GM21723 (cell line): ENCODE measurements around the gene PLEKHG5.

Experiments used
- ATAC-seq: cut with Tn5 transposase; IDR thresholded peaks from one replicate; pipeline ENCODE4 v1.9.1; 2021; ENCODE audit warnings: mild to moderate bottlenecking, moderate library complexity; ENCODE audit not compliant: unreplicated experiment

The PLEKHG5 gene

DNA sequence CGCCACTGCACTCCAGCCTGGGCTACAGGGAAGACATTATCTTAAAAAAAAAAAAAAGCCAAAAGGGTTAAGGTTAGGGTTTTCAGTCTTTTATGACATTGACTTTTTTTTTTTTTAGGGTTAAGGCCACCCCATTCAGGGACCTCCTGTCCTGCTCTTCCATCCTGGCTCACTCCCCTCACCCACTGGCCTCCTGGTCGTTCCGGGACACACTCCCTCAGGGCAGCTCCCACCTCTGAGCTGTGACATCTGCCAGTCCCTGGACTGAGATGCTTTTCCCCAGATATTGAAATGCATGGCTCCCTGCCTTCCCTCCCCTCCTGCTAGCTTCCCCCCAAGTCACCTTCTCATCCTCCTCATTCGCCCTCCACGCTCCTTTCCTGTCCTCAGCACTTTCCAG, 9.6 kb downstream of the PLEKHG5 start:
- no peak for ATAC-seq

DNA sequence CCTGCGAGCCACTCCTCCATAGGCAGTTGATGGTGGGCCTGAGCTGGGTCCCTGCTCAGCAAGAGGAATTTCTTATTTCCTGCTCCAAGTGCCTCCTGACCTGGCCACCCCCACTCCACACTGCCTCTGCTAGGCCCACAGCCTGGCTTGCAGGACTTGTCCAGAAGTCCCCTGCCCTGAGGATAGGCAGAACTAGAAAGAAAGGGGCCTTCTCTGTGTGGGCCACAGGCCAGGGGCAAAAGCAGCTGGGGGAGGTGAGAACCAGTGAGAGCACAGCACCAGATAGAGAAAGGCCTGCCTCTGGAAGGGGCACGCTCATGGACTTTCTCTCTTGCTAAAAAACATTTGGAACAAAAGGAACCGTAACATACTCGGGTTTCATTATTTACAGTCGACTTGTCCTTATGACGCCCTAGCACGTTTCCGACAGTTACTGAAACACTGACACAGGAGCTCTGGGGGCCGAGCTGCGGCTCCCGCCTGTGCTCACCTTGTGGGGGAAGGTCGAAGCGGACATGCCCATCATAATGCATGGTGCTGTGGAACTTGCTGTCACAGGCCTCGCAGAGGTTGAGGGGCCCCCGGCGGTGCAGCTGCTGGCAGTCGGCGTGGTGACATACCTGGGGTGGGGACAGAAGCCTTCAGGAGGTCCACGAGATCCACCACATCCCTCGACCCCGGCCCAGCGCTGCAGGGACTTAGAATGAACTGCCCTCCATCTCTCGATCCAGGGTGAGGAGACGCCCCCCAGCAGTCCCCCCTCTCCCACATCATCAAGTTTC, 14.2 kb downstream of the PLEKHG5 start:
- ATAC-seq: no peak

DNA sequence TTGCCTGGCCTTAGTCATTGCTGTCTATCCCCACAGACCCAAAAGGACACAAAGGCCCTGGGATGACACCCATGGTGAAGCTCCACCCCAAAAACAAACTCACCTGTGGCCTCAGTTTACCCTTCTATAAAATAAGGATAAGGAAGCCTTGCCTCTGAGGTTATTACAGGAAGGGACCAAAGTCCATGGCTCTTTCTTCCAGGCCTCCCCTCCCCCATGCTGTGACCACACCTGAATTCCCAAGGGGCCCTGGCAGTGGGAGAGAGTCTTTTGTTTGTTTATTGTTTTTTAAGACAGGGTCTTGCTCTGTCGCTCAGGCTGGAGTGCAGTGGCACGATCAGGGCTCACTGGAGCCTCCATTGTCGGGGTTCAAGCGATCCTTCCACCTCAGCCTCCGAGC, 15.0 kb downstream of the PLEKHG5 start:
- no peak for ATAC-seq

DNA sequence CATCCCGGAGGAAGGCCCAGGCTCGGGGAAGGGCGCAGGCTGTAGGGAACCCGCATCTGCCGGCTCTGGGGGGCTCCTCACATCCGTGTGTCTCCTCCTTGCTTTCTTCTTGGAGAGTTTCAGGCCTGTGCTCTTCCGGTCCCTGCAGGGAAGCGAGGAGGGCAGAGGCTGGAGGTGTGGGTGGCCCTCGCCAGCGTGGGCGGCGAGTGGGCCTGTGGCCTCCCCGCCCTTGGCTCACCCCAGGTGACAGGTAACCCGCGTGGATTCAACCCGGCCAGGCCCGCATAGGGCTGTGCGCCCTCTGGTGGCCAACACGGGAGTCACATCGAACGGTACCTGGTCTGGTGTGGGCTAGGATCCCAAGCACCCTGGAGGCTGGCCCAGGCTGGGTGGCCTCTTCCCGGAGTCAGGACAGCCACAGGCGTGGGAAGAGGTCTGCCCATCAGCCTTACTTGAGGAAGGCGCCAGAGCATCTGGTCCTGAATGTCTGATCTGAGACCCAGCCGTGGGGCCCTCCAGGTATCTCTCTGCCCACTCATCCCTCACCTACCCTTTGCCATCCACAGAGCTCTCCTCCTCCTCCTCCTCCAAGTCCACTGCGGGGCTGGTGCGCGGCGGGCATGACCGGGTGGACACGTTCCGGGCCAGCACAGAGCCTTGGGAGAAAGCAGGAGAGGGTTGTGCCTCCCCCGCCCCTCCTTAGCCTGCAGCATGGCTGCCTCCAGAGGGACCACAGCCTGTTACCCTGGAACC, 15.9 kb downstream of the PLEKHG5 start:
- ATAC-seq: no peak

GRCh38 chr1:6474815-6475282, 16.6 kb downstream of the PLEKHG5 start:
- ATAC-seq: no peak

DNA sequence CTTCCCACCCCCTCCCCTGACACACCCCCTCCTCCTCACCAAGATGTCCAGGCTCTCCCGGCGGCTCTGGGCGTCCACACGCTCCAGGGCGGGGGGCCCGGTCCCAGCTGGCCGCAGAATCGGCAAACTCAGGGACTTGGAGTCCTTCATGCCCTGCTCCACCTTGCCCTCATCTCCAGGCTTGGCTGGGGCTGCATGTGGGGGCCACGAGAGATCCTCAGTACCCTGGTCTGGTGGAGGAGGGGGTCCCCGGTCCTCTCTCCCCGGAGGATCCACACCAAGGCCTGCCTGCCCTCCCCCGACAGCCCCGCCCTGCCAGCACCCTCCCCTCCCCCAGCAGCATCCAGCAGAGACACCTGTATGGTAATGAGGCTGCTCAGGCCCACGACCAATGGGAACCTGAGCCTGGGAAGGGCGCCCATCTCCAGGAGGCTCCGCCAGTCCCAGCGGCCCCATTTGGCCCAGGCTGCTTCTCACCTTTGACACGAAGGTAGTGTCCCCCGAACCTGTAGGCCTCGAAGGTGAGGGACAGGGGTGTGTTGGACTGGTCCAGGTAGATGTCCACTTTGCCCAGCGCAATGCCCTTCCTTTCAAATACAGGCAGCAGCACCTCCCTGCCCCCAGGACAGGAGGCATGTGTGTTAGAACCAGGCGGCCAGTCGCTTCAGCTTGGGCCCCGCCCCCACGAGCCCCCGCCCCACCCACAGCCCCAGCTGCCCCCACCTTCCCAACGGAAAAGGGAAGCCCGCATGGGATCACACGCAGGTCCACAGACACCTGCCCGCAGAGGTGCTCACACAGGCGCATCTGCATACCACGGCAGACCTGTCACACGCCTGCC, 17.3 kb downstream of the PLEKHG5 start:
- ATAC-seq: no peak

GRCh38 chr1:6473156-6473555, 18.3 kb downstream of the PLEKHG5 start:
- ATAC-seq: no peak

DNA sequence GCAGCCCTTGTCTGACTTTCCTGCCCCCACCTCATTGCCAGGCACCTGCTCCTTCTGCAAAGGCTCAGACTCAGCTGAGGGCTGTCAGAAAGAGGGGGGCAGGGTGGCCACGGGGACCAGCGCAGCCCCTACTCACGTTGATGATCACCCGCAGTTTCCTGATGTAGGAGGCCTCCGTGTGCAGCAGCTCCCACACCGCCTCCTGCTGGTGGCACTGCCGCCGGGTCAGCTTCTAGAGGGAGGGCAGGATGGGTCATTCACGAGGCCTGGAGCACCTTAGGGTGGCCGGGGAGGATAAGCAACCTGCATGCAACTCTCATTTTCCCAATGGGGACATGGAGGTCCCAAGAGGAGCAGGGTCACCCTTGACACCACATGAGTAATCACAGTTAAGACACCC, 19.1 kb downstream of the PLEKHG5 start:
- no peak for ATAC-seq

- ATAC-seq: no peak
Measured at GRCh38 chr1:6471970-6472368, 19.5 kb downstream of the PLEKHG5 start.

- no peak for ATAC-seq
Measured at GRCh38 chr1:6471086-6471969, 20.1 kb downstream of the PLEKHG5 start.

DNA sequence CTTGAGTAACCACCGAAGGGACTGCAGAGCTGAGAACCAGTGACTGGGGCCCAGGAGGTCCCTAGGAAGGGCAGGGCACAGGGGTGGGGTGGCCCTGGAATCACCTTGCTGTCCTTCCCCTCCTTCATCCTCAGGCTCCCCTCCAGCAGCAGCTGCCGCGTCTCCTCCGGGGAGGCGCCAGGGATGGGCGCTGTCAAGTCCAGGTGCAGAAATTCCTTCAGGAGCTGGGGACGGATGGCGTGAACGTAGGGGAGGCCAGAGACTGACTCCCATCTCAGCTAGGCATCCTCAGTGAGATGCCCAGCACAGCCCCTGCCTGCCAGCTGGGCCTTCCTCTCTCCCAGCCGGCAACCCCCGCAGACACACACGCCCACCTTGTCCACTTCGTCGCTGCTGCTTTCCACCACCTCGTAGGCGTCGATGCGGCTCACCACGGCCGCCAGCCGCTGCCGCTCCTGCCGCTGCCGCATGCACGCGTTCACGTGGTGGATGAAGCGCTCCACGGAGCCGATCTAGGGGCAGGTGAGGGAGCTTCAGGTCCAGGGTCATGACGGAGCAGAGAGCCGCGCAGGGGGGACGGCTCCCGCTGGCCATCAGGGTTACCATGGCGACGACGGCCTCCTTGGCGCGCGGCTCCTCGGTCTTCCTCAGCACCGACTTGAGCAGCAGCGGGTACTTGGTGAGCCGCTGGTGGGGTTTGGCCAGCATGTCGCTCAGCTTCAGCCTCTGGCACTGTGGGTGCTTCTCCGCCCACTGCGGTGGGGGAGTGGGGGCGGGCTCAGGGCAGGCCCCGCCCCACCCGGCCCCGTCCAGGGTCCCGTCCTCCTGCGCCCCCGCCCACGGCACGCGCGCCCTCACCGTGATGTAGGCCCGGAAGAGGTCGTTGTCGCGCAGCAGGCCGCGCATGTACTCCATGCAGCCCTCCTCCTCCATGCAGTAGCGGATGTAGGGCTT, 21.1 kb downstream of the PLEKHG5 start:
- no peak for ATAC-seq

GRCh38 chr1:6468729-6469461, 22.6 kb downstream of the PLEKHG5 start:
- no peak for ATAC-seq

DNA sequence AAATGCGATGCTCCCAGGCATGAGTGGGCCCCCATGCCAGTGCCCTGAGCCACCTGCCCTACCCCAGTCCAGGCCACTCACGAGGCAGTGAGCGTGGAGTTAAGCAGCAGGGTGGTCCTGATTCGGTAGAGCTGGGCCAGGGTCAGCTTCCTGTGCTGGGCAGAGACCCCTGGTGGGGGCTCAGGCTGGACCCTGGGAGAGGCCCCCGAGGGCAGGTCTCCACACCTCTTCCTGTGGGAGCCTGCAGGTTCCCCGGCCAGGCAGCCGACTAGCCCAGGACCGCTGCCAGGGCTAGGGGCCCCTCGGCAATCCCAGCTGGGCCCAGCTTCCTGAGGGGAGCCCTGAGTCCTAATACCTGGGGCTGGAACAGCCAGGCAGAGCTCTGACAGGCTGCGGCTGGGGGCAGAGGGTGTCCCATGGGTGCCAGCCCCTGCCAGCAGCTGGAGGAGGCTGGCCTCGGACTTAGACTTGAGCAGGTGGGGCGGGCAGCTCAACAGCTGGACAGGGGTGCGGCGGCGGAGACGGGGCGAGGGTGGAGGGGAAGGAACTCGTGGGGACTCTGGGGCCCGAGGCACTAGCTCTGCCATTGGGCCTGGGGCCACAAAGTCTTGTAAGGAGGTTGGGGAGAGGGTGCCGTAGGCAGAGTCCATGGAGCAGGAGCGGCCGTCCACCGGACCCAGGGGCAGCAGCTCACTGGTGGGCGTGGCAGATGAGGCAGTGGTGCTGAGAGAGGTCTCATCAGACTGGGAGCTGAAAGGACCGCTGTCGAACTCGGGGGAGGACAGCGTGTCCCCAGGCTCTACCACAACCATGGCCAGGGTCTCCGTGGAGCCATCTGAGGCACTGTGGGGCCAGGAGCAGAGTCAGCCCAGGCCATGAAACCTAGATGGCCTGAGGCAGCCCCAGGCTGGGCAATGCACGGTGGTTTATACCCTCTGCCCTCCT, 23.5 kb downstream of the PLEKHG5 start:
- ATAC-seq: no peak

GRCh38 chr1:6467224-6467623, 24.2 kb downstream of the PLEKHG5 start:
- ATAC-seq: no peak

- no peak for ATAC-seq
Measured at GRCh38 chr1:6466751-6467150, 24.7 kb downstream of the PLEKHG5 start.

DNA sequence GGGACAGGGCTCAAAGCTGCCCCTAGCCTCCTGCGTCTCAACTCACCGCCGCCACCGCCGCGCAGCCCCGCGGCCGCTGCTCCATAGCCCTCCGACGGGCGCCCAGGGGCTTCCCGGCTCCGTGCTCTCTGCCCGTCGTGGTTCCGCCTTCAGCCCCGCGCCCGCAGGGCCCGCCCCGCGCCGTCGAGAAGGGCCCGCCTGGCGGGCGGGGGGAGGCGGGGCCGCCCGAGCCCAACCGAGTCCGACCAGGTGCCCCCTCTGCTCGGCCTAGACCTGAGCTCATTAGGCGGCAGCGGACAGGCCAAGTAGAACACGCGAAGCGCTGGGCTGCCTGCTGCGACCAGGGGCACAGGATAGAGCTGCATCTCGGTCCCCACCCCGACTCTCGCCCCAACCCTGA, 25.4 kb downstream of the PLEKHG5 start, which contains the start of gene TNFRSF25:
Gene TNFRSF25, minus strand, starts transcription at position 151 of the 400 bp plus-strand sequence. Its CDS starts 66 bp downstream, at position 85.
- ATAC-seq: no peak

- ATAC-seq: no peak
Measured at GRCh38 chr1:6465461-6466005, 25.9 kb downstream of the PLEKHG5 start.
